ENCODE data around the gene MTERF4.

The MTERF4 gene, protein sequence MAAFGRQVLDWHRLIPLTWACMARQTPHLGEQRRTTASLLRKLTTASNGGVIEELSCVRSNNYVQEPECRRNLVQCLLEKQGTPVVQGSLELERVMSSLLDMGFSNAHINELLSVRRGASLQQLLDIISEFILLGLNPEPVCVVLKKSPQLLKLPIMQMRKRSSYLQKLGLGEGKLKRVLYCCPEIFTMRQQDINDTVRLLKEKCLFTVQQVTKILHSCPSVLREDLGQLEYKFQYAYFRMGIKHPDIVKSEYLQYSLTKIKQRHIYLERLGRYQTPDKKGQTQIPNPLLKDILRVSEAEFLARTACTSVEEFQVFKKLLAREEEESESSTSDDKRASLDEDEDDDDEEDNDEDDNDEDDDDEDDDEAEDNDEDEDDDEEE

DNA sequence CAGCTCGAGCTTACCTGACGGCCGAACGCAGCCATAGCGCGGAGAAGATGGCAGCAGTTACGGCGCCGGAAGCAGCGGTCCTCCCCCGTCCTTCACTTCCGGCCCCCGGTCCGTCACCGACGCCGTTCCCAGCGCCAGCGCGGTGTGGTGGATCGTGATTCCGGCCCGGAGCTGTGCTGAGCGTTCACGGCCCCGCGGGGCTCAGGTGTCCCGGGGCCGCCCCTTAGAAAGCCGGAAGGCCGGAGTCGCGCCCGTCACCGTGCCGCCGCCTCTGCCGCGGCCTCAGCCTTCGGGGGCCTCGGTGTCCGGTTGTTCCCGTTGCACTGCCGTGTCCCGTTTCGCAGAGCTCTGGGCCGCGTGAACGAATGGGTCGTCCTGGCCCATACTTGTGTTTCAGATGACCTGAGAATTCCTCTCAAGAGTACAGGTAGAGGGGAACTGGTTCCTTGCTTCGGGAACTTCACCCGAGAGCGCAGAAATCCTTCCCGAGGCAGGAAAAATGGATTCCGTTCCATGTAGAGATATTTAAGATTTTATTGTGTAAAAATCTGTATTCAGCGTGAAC lies at the start of gene MTERF4:
MTERF4 (minus strand) TSS at position 49 of the 565 bp plus-strand sequence; CDS start at position 35, 14 bp downstream.
- peak; percentile 71 for DNase-seq

DNA sequence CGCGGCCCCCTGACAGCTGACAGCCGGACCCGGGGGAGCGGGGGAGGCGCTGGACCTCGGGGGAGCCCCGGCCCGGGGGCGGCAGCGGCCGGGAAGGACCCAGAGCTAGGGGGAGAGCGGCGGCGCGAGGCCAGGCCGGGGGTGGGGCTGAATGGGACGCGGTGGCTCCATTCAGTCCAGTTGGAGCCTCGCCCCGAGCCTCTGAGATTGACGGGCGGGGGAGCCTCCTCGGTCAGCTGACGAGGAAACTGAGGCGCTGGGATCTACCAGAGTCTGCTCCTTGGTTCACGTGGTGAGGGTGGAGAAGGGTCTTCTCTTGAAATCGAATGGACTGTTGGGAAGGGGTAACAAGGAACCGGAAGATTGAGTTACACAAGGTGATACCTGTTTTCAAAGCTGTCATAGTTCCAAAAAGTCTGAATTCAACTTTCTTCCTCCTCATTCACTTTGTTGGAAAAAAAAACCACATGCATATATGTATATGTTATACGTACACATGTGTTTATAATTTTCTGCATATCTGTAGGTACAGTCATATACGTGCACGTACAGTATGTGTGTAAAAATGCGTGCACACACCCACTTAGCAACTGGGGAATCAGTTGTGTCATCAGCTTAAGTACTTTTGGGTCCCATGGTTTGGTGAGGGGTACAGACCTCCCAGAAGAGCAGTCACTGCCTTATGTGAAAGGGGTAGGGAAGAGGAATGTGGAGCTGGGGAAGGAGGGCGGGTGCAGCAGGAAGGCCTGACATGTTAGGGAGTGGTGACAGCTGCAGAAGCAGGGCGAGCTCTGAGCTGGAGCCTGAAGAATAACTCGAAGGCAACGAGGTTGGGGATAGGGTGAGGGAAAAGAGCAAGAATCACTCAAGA lies 48.8 kb upstream of the MTERF4 start:
- no peak for DNase-seq

DNA sequence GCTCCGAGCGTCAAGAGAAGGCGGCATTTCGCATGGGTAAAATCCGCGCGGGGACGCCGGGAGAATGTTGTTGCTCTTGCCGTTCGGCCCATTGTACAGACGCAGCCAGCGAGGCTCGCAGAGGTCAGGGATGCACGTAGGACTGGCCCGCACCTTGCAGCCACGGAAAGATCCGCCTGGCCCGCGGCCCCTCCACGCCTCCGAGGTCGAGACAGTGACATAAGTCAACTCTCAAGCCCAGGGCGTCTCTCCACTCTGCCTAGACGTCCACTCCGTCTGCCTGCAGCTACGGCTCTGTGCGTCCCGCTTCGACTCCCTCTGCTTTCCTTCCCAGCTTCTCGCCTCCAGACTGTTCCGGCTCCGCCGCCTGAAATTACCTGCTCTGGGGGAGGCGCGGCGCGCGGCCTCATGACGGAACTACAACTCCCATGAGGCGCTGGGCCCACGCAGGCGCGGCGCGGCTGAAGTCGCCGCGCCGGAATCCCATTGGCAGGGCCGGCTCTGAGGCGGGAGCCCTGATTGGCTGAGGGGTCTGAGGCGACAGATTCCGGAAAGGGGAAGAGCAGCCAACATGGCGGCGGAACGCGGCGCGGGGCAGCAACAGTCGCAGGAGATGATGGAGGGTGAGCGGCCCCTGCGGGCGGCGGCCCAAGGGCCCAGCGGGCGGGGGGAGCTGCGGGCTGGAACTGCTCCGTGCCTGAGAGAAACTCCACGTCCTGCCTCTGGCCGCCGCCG lies 48.0 kb upstream of the MTERF4 start, which contains the start of gene PPP1R7:
PPP1R7 (plus strand) TSS at position 543 of the 735 bp plus-strand sequence; CDS start at position 572, 29 bp downstream.
- peak; percentile 92 for DNase-seq

DNA sequence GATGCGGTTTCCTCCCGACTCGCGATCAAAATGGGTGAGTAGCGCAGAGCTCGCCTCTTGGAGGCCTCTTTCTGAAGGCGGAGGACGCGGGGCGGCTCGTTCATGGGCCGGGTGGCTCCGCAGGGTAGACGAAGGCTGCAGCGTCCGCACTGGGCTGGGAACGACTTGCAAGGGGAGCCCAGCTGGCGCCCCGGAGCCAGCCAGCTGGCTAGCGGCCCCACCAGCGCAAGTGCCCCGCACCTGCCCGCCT lies 47.5 kb upstream of the MTERF4 start:
- DNase-seq = no peak

DNA sequence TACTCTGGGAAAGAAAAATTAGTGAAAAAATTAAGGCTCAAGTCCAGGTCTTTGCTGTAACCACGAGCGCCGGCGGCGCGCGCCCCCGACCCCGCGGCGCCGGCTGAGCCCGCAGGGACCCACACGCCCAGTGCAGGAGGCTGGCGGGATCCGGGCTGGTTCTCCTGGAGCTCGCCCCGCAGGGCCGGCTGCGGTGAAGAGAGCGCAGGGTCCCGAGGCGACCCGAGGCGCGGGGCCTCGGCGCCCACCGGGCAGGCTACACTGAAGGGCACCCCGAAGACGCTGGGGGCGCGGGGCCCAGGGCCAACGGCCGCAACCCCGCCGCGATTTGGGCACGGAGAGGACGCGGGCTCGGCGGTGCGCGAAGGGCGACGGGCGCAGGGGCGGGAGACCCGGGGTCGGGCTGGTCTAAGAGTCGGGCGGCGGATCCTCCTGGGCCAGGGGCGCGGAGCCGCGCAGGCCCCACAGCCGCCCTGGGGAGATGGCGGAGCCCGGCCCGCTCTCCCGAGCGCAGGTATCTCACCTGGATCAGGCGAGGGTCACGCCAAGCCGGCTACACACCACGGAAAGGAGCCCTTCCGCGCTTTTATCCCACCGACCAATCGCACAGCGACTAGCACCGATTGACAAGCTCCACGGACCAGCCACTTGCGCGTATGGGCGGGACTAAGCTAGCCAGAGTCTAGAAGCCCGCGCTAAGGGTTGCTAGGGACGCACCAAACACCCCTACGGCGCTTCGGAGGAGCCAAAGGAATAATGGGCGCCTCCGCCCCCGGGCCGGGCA lies 47.0 kb upstream of the MTERF4 start, which contains the start of gene PASK:
PASK (minus strand) TSS at position 582 of the 784 bp plus-strand sequence. CDS start 6,440 bp downstream, outside the sequence.
- DNase-seq = peak; percentile 91

DNA sequence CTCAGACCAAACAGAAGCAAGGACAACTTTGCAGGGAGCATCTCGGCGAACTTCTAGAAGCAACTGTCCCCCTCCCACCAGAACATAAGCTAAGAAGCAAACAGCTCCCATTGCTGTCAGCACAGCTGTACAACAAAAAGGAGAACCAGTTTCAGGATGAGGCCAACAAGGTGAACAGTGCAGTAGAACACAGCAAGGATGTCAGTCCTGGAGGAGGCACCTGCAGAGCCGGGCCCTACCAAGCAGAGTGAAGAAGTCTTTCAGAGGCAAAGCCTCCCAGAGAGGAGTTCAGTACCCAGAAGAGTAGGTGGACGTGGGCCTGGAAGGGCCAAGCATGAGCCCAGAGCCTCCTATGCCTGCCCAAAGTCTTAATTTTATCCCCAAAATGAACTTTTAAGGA lies 46.2 kb upstream of the MTERF4 start:
- no peak for DNase-seq

DNA sequence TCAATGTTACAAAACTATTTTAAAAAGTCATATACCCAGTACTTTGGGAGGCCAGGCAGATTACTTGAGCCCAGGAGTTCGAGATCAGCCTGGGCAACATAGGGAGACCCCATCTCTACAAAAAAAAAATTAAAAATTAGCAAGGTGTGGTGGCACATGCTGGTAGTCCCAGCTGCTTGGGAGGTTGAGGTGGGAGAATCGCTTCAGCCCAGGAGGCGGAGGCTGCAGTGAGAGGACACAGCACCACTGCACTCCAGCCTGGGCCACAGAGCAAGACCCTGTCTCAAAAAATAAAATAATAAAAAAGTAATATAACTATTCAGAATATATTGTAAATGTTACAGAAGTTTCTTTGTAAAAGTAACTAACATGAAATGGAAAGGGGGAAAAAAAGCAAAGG lies 45.2 kb upstream of the MTERF4 start:
- DNase-seq = no peak

DNA sequence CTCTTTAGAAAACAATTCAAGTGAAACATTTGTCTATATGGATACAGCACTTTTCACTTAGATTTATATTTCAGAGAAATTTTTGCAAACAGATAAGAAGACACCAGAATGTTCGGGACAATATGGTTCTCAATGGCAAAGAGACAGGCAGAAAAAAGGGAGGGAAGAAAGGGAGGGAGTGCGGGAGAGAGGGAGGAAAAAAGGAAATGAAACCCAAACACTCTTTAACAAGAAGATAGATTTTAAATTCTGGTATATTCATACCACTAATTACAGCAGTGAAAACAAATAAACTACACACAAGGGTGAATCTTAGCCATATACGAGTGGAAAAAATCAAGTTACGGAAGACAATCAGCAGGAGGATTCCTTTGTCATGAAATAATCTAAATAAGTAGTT lies 44.2 kb upstream of the MTERF4 start:
- DNase-seq = no peak

DNA sequence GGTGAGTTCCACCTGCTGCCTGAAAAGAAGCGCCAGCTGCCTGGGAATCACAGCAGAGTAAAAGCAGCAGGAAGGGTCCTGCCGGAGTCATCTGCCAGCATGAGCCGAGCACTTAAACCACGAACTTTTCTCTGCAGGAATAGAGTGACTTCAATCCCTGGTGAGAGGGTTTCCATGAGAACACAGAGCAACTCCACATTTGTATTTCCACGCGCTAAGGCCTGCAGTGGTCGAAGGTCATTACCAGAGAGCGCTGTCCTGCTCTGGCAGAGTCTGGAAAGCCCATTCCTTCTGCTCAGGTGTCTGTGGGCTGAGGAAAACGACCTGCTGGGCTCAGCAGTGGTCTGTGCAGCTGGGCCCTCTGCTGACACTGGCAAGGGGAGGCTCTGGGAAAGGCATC lies 40.5 kb upstream of the MTERF4 start:
- DNase-seq = no peak

DNA sequence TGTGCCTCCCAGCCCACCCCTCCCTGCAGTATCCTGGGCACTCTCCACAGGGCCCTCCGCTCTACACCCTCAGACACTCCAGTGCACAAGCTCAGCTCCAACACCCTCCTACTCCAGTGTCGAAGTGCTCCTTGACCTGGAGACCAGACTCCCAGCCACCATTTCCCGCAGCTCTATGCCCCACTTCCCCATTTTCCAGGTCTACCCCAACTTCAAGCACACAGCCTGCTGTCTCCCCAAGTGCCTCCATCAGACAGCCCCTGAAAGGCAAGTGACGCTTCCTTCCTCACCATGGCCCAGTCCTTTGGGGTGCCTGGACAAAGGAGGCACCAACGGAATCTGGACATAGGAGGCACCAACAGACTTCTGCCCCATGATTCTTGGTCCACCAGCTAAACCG lies 40.0 kb upstream of the MTERF4 start:
- no peak for DNase-seq

DNA sequence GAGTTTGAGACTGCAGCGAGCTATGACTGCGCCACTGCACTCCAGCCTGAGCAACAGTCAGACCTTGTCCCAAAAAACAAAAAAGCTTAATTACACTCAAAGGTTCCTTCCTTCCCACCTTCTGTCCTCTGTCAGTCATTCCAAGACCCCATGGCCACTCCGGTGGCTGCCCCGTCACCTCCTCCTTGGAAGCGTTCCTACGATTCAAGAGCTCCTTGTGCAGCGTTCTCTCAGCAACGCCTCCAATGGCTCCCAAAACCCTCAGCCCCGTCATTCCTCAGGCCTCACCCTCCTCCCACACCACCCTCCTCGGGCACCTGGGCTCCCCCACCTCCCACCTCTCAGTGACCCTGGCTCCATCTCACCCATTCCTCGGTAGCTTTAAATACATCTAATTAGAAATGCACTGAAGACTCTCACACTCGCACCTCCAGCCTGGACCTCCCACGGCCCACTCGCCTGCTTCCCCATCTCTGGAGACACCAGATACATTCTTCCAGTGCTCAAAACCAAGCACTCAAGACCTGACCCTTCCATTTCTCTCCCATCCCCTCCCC lies 39.2 kb upstream of the MTERF4 start:
- DNase-seq = no peak

DNA sequence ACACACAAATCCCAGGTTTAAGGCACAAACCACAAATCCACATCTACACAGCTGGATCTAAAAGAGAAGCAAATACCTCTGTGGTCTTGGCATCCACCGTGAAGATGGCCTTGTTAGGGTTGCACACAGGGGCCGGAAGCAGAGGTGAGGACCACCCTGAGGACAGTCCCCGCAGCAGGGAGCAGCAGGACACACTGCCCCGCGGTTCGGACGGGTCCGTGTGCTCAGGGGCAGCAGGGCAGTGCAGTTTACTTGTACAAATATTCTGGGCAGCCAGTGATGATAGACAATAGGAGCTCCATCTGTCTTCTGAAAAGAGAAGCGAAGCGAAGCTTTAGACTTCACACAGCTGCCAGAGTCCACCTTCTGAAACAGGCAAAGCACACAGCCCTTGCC lies 38.4 kb upstream of the MTERF4 start:
- DNase-seq = no peak

DNA sequence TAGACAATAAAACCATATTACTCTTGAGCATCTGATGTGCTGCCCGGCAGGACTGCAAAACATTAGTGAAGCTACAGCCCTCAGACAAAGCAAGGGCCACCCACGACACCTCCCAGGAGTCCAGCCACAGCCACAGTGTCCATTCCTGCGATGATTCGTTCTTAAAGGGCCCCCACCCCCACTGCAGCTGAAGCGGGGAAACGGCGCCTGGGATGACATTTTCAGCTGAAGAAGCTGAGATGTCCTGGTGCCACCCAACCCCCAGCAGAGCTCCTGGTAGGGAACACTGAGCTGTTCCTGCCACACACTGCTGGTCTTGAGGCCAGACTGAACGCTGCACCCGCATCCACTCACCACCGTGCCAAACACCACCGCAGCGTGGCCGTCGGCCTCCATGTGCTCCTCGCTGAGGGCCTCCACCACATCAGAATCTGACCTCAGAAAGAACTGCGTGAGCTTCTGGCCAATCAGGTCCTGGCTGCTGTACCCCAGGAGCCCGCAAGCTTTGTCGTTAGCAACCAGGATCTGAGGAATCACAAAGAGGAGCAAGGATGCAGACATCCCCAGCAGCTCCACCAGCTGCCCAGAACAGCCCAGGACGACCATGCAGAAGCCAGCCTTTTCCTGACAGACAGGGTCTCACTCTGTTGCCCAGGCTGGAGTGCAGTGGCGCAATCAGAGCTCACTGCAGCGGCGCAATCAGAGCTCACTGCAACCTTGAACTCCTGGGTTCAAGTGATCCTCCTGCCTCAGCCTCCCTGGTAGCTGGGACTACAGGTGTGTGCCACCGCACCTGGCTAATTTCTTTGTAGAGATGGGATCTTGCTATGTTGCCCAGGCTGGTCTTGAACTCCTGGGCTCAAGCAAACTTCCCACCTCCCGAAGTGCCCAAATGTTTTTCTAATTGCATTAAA lies 37.7 kb upstream of the MTERF4 start:
- no peak for DNase-seq

DNA sequence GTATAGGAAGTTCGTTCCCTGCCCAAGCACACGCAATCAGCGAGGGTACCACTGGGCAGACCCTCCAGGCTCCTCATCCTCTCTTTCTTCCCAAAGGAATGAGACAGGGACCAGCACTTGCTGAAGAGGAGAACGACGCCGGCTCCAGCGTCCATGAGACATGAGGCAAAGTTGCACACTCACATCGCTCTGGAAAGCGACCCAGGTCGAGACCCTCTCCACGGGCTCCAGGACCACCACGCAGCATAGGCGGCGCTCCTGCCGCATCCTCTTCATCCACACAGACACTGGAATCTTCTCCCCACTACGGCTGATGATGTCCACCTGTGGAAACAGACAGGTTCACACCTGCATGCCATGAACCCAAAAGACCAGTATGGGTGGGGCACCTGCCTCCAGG lies 36.4 kb upstream of the MTERF4 start:
- DNase-seq = no peak

DNA sequence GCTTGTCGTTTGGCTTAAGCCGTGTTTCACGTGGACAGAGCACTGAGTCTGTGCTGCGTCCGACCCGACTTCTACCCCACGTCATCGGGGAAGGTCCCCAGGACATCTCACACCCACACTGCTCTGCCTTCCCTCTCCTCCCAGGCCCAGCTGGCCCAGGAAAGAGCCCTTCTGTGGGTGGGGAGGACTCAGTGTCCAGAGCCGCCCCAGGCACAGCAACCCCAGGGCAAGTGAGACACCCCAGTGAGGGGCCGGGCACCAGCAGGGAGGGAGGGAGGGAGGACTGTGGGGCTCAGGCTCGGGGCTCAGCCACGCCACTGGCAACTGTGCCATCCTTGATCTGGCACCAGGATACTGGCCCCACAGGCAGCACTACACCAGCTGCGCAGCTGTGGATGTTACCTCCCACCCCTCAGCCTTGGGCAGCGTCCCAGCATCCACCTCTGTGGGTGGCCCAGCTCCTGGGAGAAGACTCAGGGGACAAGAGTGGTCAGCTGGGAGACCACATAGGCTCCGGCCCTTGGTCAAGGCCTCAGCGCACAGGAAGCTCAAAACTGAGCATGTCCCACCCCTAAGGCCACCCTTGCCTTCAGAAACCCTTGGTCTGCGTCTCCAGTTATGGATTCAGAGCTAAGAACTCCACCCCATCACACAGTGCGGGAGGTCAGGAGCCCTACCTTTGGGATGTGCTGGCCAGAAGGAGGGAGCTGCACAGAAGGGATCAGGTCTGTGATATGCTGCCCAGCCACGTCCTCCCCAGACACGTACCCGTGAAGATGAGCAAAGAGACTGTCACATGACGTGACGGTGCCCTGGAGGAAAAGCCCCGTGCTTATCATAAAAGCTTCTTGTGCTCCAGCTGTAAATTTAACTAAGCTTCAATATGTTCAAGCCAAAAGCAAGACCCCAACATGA lies 35.4 kb upstream of the MTERF4 start:
- DNase-seq = no peak

DNA sequence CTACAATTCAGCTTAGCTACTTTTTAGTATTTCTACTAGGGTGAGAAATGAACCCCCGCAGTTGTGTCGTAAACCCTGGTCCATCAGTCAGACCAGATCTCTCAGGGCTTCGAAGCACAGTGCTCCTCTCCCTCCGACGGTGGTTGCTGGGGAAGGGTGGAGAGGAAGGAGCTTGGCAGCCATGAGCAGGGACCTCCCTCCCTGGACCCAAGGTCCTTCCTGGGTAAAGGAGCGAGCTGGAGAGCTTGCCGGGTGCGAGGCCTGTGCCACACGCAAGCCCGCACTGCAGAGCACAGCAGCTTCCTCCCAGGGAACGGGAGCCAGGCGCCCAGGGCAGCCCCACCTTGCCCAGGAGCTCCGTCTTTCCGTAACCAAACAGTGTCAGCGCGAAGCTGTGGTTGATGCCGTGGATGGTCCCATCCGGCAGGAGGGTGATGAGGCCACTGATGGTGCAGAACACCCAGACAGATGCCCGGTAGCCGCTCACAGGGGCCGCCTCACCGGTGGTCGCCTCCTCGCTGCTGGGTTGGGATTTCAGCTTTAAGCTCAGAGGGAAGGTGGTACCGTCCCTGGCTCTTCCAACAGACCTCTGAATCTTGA lies 34.7 kb upstream of the MTERF4 start:
- no peak for DNase-seq

DNA sequence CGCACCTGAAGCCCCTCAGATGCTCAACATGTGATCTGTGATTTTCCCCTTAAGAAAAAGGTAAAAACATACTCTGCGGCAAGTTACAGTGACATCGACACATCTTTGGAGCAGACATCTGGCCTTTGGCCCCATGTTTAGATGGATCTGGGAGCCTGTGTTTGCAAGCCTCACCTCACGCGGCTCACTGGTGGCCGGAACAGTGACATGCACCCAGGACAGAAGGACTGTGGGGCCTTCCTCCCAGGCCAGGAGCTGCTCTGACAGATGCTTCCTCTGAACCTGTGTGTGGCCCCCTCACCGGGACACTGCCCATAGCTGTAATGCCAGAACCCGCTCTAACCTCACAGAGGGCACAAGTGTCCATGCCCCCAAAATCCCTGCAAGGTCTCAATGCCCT lies 34.1 kb upstream of the MTERF4 start:
- DNase-seq = no peak

DNA sequence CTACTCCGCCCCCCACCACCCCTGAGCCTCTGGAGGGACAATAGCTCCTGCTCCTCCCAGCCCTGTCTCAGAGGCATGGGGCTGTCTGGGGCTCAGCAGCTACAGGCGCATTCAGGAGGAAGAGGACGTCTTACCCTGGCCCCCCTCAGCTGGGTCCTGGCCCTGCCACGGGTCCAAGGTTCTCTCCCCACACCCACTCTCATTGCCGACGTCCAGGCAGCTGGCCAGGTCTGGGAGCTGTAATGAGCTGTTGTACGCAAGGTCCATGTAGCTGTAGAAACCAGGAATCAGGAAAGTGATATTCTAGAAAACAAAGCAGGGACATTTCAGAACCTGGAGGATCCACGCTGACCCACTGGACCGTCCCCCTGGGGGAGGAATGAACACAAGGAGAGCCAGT lies 33.6 kb upstream of the MTERF4 start:
- no peak for DNase-seq

DNA sequence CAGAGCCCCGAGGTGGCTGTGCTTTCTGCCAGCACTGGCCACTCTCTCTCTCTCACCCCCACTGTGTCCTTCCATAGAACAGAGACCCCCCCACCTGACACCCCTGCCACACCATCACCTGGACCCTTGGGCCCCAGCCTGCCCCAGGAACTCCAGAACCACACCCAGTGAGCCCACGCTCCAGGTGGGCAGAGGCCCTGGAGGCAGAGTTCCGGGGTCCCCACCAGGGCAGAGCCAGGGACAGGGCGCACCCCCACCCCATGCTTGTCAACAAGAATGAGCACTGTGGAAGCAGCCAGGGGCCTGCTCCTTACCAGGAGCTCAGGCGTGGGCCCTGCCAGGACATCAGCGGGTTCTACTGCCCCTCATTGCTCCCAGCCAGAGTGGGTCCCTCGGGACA lies 32.6 kb upstream of the MTERF4 start:
- no peak for DNase-seq

Data from NCI-H1092 treated with DMSO at 0.1 percent for 48 hours (cell line).